Left renal cortex interstitium (tissue), 4 donors: Measurements from ENCODE around the gene ANKRD40. TPM values are rescaled to one million over a fixed set of nuclear protein-coding genes. Genes with fewer than 3 reads are reported as not detected.

Source experiments
- DNase-seq, 4 donors: peaks; one replicate each; pipeline ENCODE4 v3.0.0-alpha.2; 2013; ENCODE audit warnings: low read depth in 4 of 4, low spot score in 2 of 4, missing footprints in 1 of 4
- polyA plus RNA-seq, 4 donors: library from polyadenylated mRNA; unstranded; fragments of 120-200 nt; gene quantifications; one replicate each; pipeline ENCODE4 v1.2.1, GENCODE V29; 2013; ENCODE audit not compliant: insufficient read length in 4 of 4

The ANKRD40 gene
- polyA plus RNA-seq, 4 donors, result 42.1 to 45.4 (median 44.7) TPM

DNA sequence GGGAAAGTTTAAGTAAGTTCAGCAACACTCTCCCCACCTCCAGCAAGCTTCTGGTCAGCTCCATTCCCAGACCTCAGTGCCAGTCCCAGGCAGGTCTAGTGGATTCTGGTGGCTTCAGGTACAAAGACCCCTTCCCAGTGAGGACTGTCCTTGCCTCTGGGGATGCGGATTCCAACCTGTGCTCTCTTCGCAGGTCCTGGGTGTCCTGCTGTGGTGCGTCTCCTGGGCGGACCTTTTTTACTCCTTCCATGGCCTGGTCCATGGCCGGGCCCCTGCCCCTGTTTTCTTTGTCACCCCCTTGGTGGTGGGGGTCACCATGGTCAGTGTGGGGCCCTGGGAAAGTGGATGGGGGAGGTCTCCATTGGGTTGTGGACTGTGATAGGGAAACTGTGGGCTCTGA, 51.2 kb downstream of the ANKRD40 start:
- no peak for DNase-seq

DNA sequence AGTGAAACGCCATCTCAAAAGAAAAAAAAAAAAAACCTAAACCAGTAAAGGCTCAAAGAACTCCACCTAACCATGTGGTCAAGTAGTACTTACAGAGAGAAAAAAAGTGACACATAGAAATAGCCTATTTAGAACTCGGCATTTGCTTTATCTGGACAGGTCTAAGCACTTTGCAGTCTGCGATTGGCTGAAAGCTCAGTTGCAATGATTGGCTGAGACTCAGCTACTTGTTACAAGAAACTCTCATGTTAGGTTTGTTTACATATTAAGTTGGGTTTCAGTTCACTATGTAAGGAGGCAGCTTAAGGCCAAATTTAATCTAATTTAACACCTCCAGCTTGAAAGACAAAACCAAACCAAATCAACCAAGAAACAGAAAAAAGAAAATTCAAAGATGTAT, 54.0 kb downstream of the ANKRD40 start:
- DNase-seq, result no peak

DNA sequence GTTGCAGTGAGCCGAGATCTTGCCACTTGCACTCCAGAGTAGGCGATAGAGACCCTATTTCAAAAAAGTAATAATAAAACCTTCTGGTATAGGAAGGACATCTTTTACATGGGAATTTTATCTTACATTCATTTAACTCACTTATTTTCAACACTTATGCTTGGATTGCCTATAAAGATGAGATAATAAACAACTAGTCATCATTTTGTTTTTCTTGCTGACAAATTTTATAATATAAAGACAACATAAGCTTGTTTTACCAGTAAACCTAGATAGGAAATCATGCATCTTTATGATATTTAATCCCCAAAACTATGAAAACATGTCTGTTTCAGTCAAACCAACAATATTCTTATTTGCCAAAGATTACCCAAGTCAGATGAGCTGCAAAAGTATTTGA, 56.1 kb downstream of the ANKRD40 start:
- no peak for DNase-seq

DNA sequence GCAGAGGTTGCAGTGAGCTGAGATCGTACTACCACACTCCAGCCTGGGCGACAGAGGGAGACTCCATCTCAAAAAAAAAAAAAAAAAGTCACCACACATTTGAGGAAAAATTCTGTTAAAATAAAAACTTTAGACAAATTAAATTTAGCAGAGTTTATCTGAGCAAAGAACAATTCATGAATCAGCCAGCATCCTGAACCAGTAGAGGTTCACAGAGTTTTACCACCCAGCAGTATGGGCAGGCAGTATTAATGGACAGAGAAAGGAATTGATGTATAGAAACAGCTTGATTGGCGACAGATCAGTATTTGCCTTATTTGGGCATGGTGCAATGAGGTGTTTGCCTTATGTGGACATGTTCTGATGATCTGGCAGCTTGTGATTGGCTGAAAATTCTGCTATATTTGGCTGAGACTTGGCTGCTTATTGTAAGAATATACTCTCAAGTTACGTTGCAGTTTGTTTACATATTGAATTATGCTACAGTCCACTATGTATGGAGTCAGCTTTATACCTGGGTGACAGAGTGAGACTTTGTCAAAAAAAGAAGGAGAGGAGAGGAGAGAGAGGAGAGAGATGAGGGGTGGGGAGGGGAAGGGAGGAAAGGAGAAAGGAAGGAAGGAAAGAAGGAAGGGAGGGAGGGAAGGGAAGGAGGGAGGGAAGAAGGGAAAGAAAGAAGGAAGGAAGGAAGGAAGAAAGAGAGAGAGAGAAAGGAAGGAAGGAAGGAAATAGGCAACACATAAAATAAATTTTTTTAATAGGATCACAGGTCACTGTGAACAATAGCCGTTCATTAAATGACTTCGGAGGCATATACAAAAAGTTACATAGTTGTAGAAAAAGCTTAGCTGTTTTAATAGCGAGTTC, 58.4 kb downstream of the ANKRD40 start:
- no peak for DNase-seq

DNA sequence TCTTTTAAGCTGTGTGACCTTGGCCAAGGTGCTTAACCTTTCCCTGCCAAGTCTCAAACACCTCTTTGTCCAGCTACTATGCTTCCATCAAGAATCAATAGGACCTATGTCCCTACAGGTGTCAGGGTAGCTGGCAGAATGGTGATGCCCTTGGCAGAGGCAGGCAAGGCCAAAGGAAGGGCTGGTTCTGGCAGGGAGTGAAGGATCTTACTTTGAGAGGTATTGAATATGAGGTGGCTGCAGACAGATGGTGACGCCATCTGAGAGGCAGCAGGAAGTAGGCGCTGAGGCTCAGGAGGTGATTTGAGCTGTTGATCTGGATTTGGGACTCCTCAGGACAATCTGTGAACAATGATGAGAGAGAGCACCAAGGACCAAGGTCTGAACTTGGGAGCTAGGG, 60.5 kb downstream of the ANKRD40 start:
- no peak for DNase-seq

DNA sequence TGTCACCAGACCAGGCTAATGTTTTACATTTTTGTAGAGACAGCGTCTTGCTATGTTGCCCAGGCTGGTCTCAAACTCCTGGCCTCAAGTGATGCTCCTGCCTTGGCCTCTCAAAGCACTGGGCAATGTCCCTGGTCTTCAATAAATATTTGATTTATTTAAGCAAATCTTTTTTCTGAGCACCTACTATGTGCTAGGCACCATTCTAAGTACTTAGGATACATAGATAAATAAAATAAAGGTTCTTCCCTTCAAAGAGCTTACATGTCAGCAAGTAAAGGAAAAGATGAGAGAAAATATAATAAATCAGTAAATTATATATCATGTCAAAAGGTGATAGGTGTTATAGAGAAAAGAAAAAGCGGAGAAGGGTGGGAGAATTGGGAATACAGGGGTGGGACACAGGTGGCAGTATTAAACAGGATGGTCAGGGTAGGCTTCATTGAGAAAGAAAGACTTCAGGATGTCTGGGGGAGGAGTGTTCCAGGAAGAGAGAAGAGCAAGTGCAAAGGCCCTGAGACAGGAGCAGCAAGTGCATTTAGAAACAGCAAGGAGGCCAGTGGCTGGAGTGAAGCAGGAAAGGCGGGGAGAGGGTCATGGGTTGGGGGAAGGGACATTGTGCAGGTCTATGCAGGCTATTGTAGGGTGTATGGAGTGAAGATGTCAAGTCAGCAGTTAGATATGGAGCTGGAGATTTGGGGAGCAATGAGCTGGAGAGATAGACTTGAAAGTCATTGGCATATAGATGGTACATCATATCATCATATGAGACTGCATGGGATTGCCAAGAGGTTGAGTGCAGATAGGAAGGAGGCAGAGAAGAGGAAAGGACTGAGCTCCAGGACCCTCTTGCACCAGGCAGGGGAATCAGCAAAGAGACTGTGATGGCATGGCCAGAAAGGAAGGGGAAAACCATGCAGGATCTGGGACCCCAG, 61.7 kb downstream of the ANKRD40 start:
- DNase-seq, result no peak

Other genes starting within 250 kb of the ANKRD40 start
- gene CHAD, start 239.0 kb downstream of the ANKRD40 start, polyA plus RNA-seq, result 1 to 10 TPM in 3 of 4 donors, under 1 TPM in 1; 0.68 to 5.6 (median 2.4) TPM
- 10 to 100 TPM; 45.8 to 67.5 (median 54.4) TPM for gene RSAD1, start 229.1 kb downstream of the ANKRD40 start, polyA plus RNA-seq
- gene MYCBPAP, start 199.5 kb downstream of the ANKRD40 start, polyA plus RNA-seq, result 1 to 10 TPM; 1.2 to 3.2 (median 2.3) TPM
- 10 to 100 TPM in 2 of 4 donors, 1 to 10 TPM in 2; 8.0 to 18.0 (median 10.9) TPM for gene EPN3, start 175.2 kb downstream of the ANKRD40 start, polyA plus RNA-seq
- gene SPATA20, start 160.7 kb downstream of the ANKRD40 start, polyA plus RNA-seq, result 10 to 100 TPM; 50.8 to 71.7 (median 59.5) TPM
- 10 to 100 TPM in 1 of 4 donors, 1 to 10 TPM in 3; 7.6 to 10.4 (median 8.1) TPM for gene CACNA1G, start 147.2 kb downstream of the ANKRD40 start, polyA plus RNA-seq
- gene ABCC3, start 73.0 kb downstream of the ANKRD40 start, polyA plus RNA-seq, result 10 to 100 TPM in 2 of 4 donors, 1 to 10 TPM in 2; 5.3 to 14.4 (median 9.4) TPM
- gene LUC7L3, start 11.7 kb upstream of the ANKRD40 start, polyA plus RNA-seq, result 100 to 1,000 TPM; 458 to 697 (median 608) TPM
- under 1 TPM in 3 of 4 donors, not detected in 1; 0.17 to 0.46 (median 0.30) TPM for gene ANKRD40CL, start 59.6 kb upstream of the ANKRD40 start, polyA plus RNA-seq
- 1 to 10 TPM in 2 of 4 donors, under 1 TPM in 2; 0.74 to 2.3 (median 1.1) TPM for gene WFIKKN2, start 127.7 kb upstream of the ANKRD40 start, polyA plus RNA-seq
- 10 to 100 TPM; 34.1 to 44.2 (median 39.6) TPM for gene TOB1, start 158.4 kb upstream of the ANKRD40 start, polyA plus RNA-seq